Midbrain (tissue), 1 donor: ENCODE measurements around the gene TACC2.

ENCODE experiments used
- DNase-seq: peaks from one replicate; lab custom pipeline; 2025; lab: John Stamatoyannopoulos, UW

Gene TACC2

GRCh38 chr10:122229666-122230065 is 240.7 kb downstream of the TACC2 start:
- no peak for DNase-seq

DNA sequence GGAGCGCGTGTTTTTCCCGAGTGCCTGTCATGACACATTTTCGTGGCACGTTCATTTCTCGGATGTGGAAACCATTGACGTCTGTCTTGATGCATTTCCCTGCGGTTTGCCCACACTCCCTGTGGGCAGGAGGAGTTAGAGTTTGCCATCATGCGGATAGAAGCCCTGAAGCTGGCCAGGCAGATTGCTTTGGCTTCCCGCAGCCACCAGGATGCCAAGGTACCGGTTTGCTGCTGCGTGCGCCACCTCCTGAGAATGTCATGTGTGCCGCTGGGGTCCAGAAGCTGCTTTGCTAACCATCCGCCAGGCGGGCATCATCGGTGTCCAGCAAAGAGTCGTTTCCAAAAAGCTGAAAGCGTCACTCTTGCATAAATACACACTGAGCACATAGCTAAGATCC is 241.3 kb downstream of the TACC2 start:
- no peak for DNase-seq

DNA sequence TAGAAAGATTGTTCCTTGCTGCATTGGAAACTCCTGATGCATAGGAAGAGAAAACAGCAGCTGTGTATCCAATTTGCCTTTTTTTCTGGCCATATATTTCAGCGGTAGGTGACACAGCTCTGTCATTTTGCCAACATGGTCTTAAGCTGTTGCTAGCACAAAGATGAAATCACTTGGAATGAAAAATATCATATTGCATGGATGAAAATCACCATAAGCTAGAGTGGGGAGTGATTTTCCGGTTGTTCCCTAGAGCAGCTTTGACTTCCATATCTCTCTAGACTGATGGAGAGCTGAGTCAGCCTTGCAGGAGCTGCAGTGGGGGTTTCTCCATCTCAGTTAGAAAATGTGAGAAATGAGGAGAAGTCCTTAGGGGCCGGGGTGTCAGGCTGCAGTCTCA is 243.8 kb downstream of the TACC2 start:
- DNase-seq = no peak

GRCh38 chr10:122233857-122234348 is 244.9 kb downstream of the TACC2 start:
- DNase-seq = no peak

GRCh38 chr10:122234416-122234815 is 245.5 kb downstream of the TACC2 start:
- DNase-seq = no peak

DNA sequence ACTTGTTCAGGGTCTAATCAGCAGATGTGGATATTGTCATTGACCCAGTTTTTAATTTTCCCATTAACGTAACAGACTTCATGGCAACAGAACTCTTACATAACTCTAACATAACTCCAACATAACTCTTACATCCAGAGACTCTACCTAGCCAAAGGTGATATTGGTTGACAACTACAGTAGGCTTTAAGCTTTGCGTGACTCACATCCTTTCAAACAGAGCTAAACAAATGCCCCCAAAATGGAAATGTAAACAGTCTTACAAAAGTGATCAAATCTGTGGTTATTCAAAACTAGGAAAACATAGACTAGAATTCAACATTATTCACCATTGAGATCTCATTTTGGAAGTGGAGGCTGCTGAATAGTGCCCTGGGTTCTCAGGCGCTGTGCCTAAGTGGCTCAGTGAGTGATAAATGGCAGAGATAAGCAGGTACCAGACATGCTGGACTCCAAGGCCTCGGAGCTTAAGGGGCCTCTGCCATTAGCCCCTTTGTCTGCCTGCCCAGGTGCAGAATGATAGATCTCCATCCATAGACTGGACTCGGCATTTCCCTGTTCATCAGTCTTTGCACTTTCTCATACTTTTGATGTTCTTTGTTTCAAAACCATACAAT is 247.8 kb downstream of the TACC2 start:
- no peak for DNase-seq

DNA sequence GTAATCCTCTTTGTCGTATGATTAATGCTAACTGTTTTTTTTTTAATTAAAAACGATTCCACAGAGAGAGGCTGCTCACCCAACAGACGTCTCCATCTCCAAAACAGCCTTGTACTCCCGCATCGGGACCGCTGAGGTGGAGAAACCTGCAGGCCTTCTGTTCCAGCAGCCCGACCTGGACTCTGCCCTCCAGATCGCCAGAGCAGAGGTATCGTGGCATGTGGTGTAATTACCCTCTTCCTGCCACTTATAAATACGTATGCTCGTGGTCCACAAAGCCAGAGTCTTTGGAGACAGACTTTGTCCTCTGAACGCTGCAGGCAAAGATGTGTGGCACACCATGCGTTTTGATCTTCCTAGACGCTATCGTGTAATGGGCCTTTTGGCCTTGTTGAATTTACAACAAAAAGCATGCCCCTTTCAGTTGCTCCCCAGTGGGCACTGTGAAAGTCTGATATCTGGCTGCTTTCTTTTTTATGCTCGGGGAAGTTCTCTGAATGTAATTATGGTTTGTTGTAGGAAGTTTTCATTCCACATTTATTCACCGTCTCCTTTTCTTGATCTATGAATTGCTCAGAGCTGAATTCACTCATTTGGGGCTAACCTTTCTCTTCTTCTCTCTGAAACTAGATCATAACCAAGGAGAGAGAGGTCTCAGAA is 248.5 kb downstream of the TACC2 start:
- DNase-seq = no peak

DNA sequence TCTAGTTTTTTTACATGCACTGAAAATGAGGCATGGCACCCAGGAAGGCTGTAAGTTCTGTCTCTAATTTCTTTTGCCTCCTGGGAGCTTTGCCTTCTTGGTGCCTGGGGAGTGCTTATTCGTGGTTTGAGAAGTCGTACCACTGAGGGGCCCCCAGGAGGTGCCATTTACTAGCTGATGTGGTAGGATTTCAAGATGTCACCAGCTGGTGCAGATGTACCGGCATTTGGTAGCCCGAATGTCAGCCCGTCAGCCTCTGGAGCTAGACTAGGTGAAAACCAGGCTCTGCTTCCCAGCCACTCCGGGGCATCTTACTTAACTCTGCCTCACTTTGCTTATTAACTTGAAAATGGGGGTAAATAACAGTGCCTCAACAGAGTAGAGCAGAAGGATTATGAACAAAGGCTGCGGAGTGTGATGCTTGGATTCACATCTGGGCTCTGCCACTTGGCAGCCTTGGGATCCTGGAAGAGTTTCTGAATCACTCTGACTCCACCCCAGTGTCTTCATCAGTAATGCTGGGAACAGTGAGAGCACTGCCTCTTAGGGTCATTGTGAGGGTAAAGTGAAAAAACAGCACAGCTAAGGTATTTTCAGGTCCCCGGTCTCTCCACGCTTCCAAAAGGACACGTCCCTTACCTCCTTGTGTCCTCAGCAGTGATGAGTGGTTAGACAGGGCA is 250.8 kb downstream of the TACC2 start:
- no peak for DNase-seq

DNA sequence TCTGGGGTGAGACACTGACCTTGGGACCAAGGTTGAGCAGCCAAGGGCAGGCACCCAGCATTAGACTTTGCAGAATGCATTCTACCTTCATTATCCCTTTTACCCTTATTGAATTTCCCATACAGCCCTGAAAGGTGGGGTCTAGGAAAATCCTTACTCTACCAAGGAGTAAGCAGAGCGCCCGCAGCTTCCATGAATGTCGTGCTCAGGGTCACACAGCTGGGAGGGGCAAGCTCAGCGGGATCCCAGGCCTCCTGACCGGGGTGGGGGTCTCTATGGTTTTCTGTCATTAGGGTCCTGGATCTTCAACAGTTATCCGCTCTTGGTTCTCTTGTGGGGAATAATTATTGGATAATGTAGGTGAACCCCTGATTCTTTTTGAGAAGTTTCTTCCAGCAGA is 251.4 kb downstream of the TACC2 start:
- DNase-seq = no peak

- no peak for DNase-seq
These were observed 252.9 kb downstream of the TACC2 start for GRCh38 chr10:122241836-122242235.

GRCh38 chr10:122243550-122243949 is 254.6 kb downstream of the TACC2 start:
- DNase-seq = no peak

GRCh38 chr10:122244001-122244975 is 255.3 kb downstream of the TACC2 start:
- no peak for DNase-seq

DNA sequence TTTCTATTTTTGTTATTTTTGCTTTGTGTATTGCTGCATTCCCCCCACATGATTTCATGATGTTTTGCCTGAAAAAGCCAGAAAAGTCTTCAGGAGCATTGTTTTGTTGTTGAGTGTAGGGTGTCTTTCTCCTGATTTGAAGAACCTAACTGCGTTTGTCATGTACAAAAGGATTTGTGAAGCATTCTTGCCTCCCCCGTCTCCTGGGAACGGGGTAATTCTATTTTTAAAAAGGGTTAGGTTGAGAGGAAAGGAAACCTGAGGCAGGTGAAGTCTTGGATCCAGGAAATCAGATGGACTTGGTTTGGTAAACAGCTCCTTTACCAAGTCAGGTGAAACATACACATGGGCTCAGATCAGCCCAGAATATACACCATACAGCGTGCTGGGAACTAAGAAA is 256.2 kb downstream of the TACC2 start:
- no peak for DNase-seq

DNA sequence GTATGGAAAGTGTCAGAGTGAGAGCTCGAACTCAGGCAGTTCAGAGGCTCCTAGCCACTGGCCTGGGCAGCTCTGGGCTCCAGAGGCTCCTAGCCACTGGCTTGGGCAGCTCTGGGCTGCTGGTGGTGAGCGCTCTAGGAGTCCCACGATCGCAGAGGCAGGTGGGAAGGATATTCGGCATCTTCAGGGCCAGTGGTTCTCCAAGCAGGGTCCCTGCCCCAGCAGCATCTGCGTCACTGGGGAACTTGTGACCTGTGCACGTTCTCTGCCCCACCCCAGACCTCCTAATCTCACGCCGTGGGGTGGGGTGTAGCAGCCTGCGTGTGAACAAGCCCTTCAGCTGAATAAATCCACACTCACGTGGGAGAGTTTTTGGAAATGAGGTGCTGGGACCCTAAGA is 256.9 kb downstream of the TACC2 start:
- DNase-seq = no peak

DNA sequence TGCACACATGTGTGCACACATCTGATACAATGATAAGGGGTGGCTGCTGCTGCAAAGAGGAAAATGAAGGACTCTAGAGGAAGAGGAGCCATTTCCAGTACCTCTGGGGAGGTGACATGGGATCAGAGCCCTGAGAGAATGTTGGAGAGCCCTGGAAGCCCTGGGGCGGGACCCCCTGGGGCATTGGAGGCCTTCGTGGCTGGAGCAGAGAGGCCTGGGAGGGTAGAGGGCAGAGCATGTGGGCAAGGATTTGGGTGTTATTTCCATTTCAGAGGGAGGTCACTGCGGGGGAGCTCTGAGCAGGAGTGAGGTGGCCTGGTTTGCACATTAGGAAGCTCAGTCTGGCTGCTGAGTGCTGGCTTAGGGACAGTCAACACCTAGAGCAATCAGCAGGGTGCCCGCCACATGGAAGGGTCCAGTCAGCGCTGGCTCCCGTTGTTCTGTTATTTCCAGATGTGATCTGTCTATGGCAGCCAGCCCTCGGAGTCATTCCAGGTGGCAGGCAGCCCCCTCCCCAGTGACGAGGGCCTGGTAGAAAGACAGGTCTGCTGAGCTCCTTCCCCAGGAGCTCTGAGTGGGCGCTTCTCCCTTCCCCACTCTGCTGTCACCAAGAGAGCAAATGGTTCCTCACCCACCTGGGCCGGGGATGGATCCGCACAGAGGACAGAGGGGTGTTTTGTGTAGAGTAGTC is 258.0 kb downstream of the TACC2 start:
- DNase-seq = no peak

GRCh38 chr10:122248356-122249302 is 259.7 kb downstream of the TACC2 start:
- DNase-seq = no peak

DNA sequence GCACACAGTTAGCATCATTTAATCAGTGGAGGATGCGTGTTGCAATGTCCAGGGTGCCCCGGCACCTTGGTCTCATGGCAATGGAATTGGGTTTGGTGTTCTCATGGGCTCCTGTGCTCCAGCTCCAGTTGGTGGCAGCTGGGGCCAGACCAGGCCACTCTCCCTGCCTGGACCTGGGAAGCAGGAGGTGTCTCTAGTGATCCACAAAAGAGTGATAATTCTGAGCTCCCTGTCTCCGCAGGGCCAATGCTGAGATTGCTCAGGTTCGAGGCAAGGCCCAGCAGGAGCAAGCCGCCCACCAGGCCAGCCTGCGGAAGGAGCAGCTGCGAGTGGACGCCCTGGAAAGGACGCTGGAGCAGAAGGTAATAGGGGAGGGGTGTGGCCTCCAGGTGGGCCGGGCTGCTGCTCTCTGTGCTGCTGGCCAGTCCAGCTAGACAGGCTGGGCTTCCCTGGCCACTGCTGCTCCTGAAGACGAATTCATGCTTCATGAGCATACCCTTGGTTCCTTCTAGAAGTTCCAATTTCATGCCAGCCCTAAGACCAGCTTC is 260.4 kb downstream of the TACC2 start:
- DNase-seq = no peak

GRCh38 chr10:122249991-122250750 is 261.2 kb downstream of the TACC2 start:
- DNase-seq = no peak
